DOHH2 (cell line): ENCODE results near the gene ESAM.
A peak's percentile ranks its signal among the peaks of the same experiment; 100 is the strongest.

ENCODE experiments used
- EZH2phosphoT487 ChIP-seq: fragments of 200-600 bp; sonication (generic); IDR thresholded peaks from 2 replicates; pipeline ENCODE4 v1.6.1; 2017; ENCODE audit warnings: borderline replicate concordance, mild to moderate bottlenecking, antibody characterized with exemption, low read length, moderate library complexity, mixed read lengths
- TF ChIP-seq, protein P1 (sequence below): fragments of 200-600 bp; sonication (generic); IDR thresholded peaks from one replicate; pipeline ENCODE4 v1.5.1; 2014; ENCODE audit warnings: antibody characterized with exemption, mild to moderate bottlenecking, low read depth, low read length; ENCODE audit not compliant: poor library complexity, severe bottlenecking

DNA sequence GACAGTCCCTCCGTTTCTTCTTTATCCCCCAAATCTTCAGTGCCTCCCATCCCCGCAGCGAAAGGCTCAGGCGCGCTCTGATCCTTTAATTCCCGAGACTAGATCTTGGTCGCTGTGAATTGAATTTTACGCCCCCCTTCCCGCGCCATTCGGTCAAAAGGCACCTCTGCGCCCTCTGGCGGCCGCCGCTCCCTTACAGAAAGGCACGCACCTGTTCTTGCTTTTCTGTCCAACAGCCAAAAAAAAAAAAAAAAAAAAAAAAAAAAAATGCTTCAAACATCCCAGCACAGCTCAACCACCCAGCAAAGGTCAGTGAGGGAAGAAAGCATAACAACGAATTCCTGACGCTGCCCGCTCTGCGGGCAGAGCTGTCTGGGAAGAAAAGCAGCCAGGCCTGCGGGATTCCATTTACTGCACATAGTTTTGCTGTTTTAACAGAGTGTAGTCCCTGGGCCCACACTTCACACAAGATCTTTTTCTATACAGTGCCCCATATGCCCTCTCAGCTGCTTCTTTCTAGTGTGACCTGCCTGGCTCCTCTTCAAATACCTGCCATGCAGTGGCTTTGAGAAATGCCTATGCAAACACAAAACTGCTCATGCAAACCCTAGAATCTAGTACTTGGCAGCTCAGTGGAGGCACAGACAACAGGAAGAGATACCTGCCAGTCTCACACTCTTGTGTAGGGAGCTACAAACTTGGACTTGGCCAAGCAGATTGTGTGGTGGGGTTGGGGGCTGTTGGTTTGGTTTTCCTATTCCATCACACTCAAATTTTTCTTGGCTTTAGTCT lies 1.3 kb upstream of the ESAM start:
- TF ChIP-seq, protein P1, sequence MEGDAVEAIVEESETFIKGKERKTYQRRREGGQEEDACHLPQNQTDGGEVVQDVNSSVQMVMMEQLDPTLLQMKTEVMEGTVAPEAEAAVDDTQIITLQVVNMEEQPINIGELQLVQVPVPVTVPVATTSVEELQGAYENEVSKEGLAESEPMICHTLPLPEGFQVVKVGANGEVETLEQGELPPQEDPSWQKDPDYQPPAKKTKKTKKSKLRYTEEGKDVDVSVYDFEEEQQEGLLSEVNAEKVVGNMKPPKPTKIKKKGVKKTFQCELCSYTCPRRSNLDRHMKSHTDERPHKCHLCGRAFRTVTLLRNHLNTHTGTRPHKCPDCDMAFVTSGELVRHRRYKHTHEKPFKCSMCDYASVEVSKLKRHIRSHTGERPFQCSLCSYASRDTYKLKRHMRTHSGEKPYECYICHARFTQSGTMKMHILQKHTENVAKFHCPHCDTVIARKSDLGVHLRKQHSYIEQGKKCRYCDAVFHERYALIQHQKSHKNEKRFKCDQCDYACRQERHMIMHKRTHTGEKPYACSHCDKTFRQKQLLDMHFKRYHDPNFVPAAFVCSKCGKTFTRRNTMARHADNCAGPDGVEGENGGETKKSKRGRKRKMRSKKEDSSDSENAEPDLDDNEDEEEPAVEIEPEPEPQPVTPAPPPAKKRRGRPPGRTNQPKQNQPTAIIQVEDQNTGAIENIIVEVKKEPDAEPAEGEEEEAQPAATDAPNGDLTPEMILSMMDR = peak; percentile 77
- no peak for TF ChIP-seq EZH2phosphoT487
